H9 (cell line): Measurements from ENCODE around the gene POLR3H. TPM values are rescaled to one million over a fixed set of nuclear protein-coding genes. Genes with fewer than 3 reads are reported as not detected.
A peak's percentile ranks its signal among the peaks of the same experiment; 100 is the strongest.

ENCODE experiments used
- DNase-seq: peaks from one replicate; pipeline ENCODE4 v3.0.0-alpha.2; 2017
- H2AFZ ChIP-seq: one replicate; pipeline ENCODE4 v1.6.1; 2013; ENCODE audit warnings: mild to moderate bottlenecking, low read length, control low read depth, moderate library complexity
- H2AK5ac ChIP-seq: 2 replicates; pipeline ENCODE4 v1.6.1; 2013; ENCODE audit warnings: low read length, control low read depth, mixed read lengths; ENCODE audit not compliant: insufficient read length
- H2BK120ac ChIP-seq: one replicate; pipeline ENCODE4 v1.6.1; 2013; ENCODE audit warnings: low read depth, mild to moderate bottlenecking, low read length, control low read depth, inconsistent platforms; ENCODE audit not compliant: poor library complexity, severe bottlenecking
- H2BK12ac ChIP-seq: 2 replicates; pipeline ENCODE4 v1.6.1; 2013; ENCODE audit warnings: low read length, control low read depth, mixed read lengths, low read depth; ENCODE audit not compliant: insufficient read length
- H2BK15ac ChIP-seq: 2 replicates; pipeline ENCODE4 v1.6.1; 2013; ENCODE audit warnings: low read depth, low read length, control low read depth
- H2BK20ac ChIP-seq: one replicate; pipeline ENCODE4 v1.6.1; 2013; ENCODE audit warnings: low read depth, mild to moderate bottlenecking, low read length, control low read depth, inconsistent platforms; ENCODE audit not compliant: poor library complexity, severe bottlenecking
- H2BK5ac ChIP-seq: 2 replicates; pipeline ENCODE4 v1.6.1; 2013; ENCODE audit warnings: low read length, control low read depth, mixed read lengths; ENCODE audit not compliant: insufficient read length
- H3K14ac ChIP-seq: 2 replicates; pipeline ENCODE4 v1.6.1; 2013; ENCODE audit warnings: low read length, control low read depth; ENCODE audit not compliant: insufficient read depth
- H3K18ac ChIP-seq: 2 replicates; pipeline ENCODE4 v1.6.1; 2013; ENCODE audit warnings: low read depth, mild to moderate bottlenecking, mixed read lengths, low read length, control low read depth; ENCODE audit not compliant: insufficient read length
- H3K23ac ChIP-seq: 2 replicates; pipeline ENCODE4 v1.6.1; 2013; ENCODE audit warnings: low read length, control low read depth, mixed read lengths, low read depth; ENCODE audit not compliant: insufficient read length
- H3K23me2 ChIP-seq: 2 replicates; pipeline ENCODE4 v1.6.1; 2013; ENCODE audit warnings: low read depth, mild to moderate bottlenecking, mixed read lengths, low read length, control low read depth; ENCODE audit not compliant: insufficient read length, poor library complexity, severe bottlenecking
- H3K27ac ChIP-seq: 2 replicates; pipeline ENCODE4 v1.5.1; 2013; ENCODE audit warnings: low read length, control low read depth, mixed read lengths, low read depth; ENCODE audit not compliant: insufficient read length
- H3K27me3 ChIP-seq: 2 replicates; pipeline ENCODE4 v1.6.1; 2013; ENCODE audit warnings: low read length, control low read depth, inconsistent platforms; ENCODE audit not compliant: insufficient read depth
- H3K4ac ChIP-seq: 2 replicates; pipeline ENCODE4 v1.6.1; 2013; ENCODE audit warnings: low read depth, mild to moderate bottlenecking, control low read depth, inconsistent platforms, low read length, moderate library complexity
- H3K4me1 ChIP-seq: 2 replicates; pipeline ENCODE4 v1.6.1; 2013; ENCODE audit warnings: low read length, control low read depth, inconsistent platforms; ENCODE audit not compliant: insufficient read depth
- H3K4me2 ChIP-seq: 2 replicates; pipeline ENCODE4 v1.6.1; 2013; ENCODE audit warnings: low read length, control low read depth, mixed read lengths; ENCODE audit not compliant: insufficient read length, insufficient read depth
- H3K56ac ChIP-seq: 2 replicates; pipeline ENCODE4 v1.6.1; 2013; ENCODE audit warnings: low read depth, mild to moderate bottlenecking, mixed read lengths, low read length, control low read depth; ENCODE audit not compliant: insufficient read length
- H3K79me1 ChIP-seq: 2 replicates; pipeline ENCODE4 v1.6.1; 2013; ENCODE audit warnings: low read depth, mild to moderate bottlenecking, moderate library complexity, low read length, control low read depth, inconsistent platforms; ENCODE audit not compliant: insufficient read depth, poor library complexity, severe bottlenecking
- H3K79me2 ChIP-seq: 2 replicates; pipeline ENCODE4 v1.6.1; 2013; ENCODE audit warnings: low read length, control low read depth, inconsistent platforms; ENCODE audit not compliant: insufficient read depth
- H3K9ac ChIP-seq: 2 replicates; pipeline ENCODE4 v1.6.1; 2013; ENCODE audit warnings: low read length, control low read depth, mixed read lengths; ENCODE audit not compliant: insufficient read length; ENCODE audit errors: extremely low read depth
- H3K9me3 ChIP-seq: one replicate; pipeline ENCODE4 v1.6.1; 2013; ENCODE audit warnings: low read depth, low read length, inconsistent platforms; ENCODE audit not compliant: control insufficient read depth
- H3T11ph ChIP-seq: one replicate; pipeline ENCODE4 v1.6.1; 2013; ENCODE audit warnings: mild to moderate bottlenecking, low read length, control low read depth, inconsistent platforms
- H4K20me1 ChIP-seq: one replicate; pipeline ENCODE4 v1.6.1; 2013; ENCODE audit not compliant: control insufficient read depth, insufficient read length, insufficient read depth
- H4K5ac ChIP-seq: 2 replicates; pipeline ENCODE4 v1.6.1; 2013; ENCODE audit warnings: low read depth, mild to moderate bottlenecking, mixed read lengths, low read length, control low read depth; ENCODE audit not compliant: insufficient read length
- H4K8ac ChIP-seq: replicated peaks from 2 replicates; pipeline ENCODE4 v1.6.1; 2013; ENCODE audit warnings: low read length, control low read depth, mixed read lengths, low read depth; ENCODE audit not compliant: insufficient read length
- H4K91ac ChIP-seq: 2 replicates; pipeline ENCODE4 v1.6.1; 2013; ENCODE audit warnings: low read depth, mild to moderate bottlenecking, moderate library complexity, mixed read lengths, low read length, control low read depth; ENCODE audit not compliant: insufficient read length
- H3K27ac Mint-ChIP-seq, 3 experiments: 2 replicates in 2 of 3; 3 replicates in 1 of 3; pipeline ENCODE4 v1.8.0; 2020 to 2021; ENCODE audit warnings: mixed read lengths in 3 of 3, mild to moderate bottlenecking in 1 of 3, moderate library complexity in 1 of 3
- H3K27me3 Mint-ChIP-seq: 2 replicates; pipeline ENCODE4 v1.8.0; 2021; ENCODE audit warnings: low read depth, mild to moderate bottlenecking, moderate library complexity, mixed read lengths
- H3K36me3 Mint-ChIP-seq, 3 experiments: 2 replicates in 2 of 3; 3 replicates in 1 of 3; pipeline ENCODE4 v1.8.0; 2020 to 2021; ENCODE audit warnings: low read depth in 3 of 3, mixed read lengths in 3 of 3; ENCODE audit not compliant: insufficient read depth in 1 of 3
- H3K4me1 Mint-ChIP-seq, 2 experiments: 2 replicates each; pipeline ENCODE4 v1.8.0; 2020; ENCODE audit warnings: mixed read lengths in 2 of 2
- H3K4me3 Mint-ChIP-seq, 2 experiments: 2 replicates in 1 of 2; 3 replicates in 1 of 2; pipeline ENCODE4 v1.8.0; 2020 to 2021; ENCODE audit warnings: mild to moderate bottlenecking in 2 of 2, mixed read lengths in 2 of 2, moderate library complexity in 1 of 2
- H3K9me3 Mint-ChIP-seq, 2 experiments: 2 replicates in 1 of 2; 3 replicates in 1 of 2; pipeline ENCODE4 v1.8.0; 2020; ENCODE audit warnings: mild to moderate bottlenecking in 2 of 2, mixed read lengths in 2 of 2, moderate library complexity in 1 of 2
- CTCF ChIP-seq: fragments of 200-600 bp; sonication (generic); conservative IDR thresholded peaks from 3 replicates; pipeline ENCODE4 v1.8.0; 2021; ENCODE audit warnings: antibody characterized with exemption, mild to moderate bottlenecking
- WGBS: extraction: QIAGEN DNeasy Blood & Tissue Kit; methylation state at CpG from one replicate; pipeline ENCODE4 v1.1.7; 2013; ENCODE audit warnings: missing lambda C conversion rate, low lambda C conversion rate, mixed read lengths; ENCODE audit not compliant: insufficient read length; ENCODE audit errors: extremely low coverage; 5-methylcytosine and 5-hydroxymethylcytosine counted together
- total RNA-seq: library from RNA; stranded (reverse); gene quantifications from 2 replicates; pipeline ENCODE4 v1.2.1, GENCODE V29; 2021

The POLR3H gene
- total RNA-seq, 1 experiment from 2014 or later: 68.2 TPM

- 0 out of 4 replicates have a peak, but pooled peaks cover 0 to 2% of the 10 kb centered on the region in 2 experiments for H3K4me1 Mint-ChIP-seq
- H3K14ac ChIP-seq: no peak overlapping the region
- no peaks in the 10 kb centered on the region for H3K79me1 ChIP-seq
- H3K18ac ChIP-seq: no peak overlapping the region
- no peak overlapping the region for H2BK20ac ChIP-seq
- no peak overlapping the region for H4K8ac ChIP-seq
- H3K4me1 ChIP-seq: no peaks in the 10 kb centered on the region
- H3K23ac ChIP-seq: no peak overlapping the region
- H2BK15ac ChIP-seq: no peak overlapping the region
- H3K9me3 Mint-ChIP-seq: no peaks in the 10 kb centered on the region
- H3K4me2 ChIP-seq: no peak overlapping the region
- H3K23me2 ChIP-seq: no peaks in the 10 kb centered on the region
- H3K27me3 ChIP-seq: no peaks in the 10 kb centered on the region
- no peak for TF ChIP-seq CTCF
- H3K27ac Mint-ChIP-seq: peak overlapping the region; percentile 72 to 88 (median 83); a peak in 4 of 7 replicates
- H2BK12ac ChIP-seq: no peak overlapping the region
- no CpG with 5 or more reads among the region's 12 CpGs for WGBS
- H4K20me1 ChIP-seq: no peaks in the 10 kb centered on the region
- DNase-seq: no peak
- H2BK5ac ChIP-seq: no peak overlapping the region
- H3K9me3 ChIP-seq: no peaks in the 10 kb centered on the region
- no peak overlapping the region for H4K5ac ChIP-seq
- no peak overlapping the region for H2BK120ac ChIP-seq
- H3K4ac ChIP-seq: no peak overlapping the region
- no peak overlapping the region; a peak in 1 of 5 replicates for H3K4me3 Mint-ChIP-seq
- no peak overlapping the region for H2AFZ ChIP-seq
- H3K56ac ChIP-seq: no peak overlapping the region
- no peaks in the 10 kb centered on the region for H3K79me2 ChIP-seq
- H3K27ac ChIP-seq: no peak overlapping the region
- H3K9ac ChIP-seq: no peak overlapping the region
- H4K91ac ChIP-seq: no peak overlapping the region
- H3K27me3 Mint-ChIP-seq: peaks cover 5% of the 10 kb centered on the region
- no peak overlapping the region for H3T11ph ChIP-seq
- no peak overlapping the region for H2AK5ac ChIP-seq
- peaks cover 24 to 67% (median 50%) of the 10 kb centered on the region in 3 experiments for H3K36me3 Mint-ChIP-seq
Measured at GRCh38 chr22:41526226-41526829, 17.9 kb downstream of the POLR3H start.
